IPS-11a (cell line): ENCODE measurements around the gene TMCC3.
"Not testable (repeated sequence)": the region's sequence is repeated elsewhere in the genome, so short reads cannot be mapped to it uniquely, and the experiment has no call there.

Experiments
- H3K4me3 ChIP-seq: one replicate; pipeline ENCODE4 v1.5.1; 2013; ENCODE audit warnings: low read depth, low read length, control low read depth

Gene TMCC3

GRCh38 chr12:94575645-94576403 is 74.5 kb downstream of the TMCC3 start:
- no peak overlapping the region for H3K4me3 ChIP-seq

GRCh38 chr12:94575024-94575423 is 75.3 kb downstream of the TMCC3 start:
- H3K4me3 ChIP-seq, result no peak overlapping the region

- no peak overlapping the region for H3K4me3 ChIP-seq
These were observed 78.8 kb downstream of the TMCC3 start for GRCh38 chr12:94571556-94571955.

GRCh38 chr12:94570161-94570560 is 80.2 kb downstream of the TMCC3 start:
- H3K4me3 ChIP-seq, result no peak overlapping the region

- no peak overlapping the region for H3K4me3 ChIP-seq
These were observed 82.6 kb downstream of the TMCC3 start for GRCh38 chr12:94567761-94568160.

- H3K4me3 ChIP-seq, result no peak overlapping the region
These were observed 84.0 kb downstream of the TMCC3 start for GRCh38 chr12:94566345-94566744.

- no peak overlapping the region for H3K4me3 ChIP-seq
These were observed 84.7 kb downstream of the TMCC3 start for GRCh38 chr12:94565683-94566082.

- no peak overlapping the region for H3K4me3 ChIP-seq
These were observed 87.1 kb downstream of the TMCC3 start for GRCh38 chr12:94563286-94563685.

GRCh38 chr12:94561943-94562411 is 88.4 kb downstream of the TMCC3 start:
- no peak overlapping the region for H3K4me3 ChIP-seq

GRCh38 chr12:94560431-94561221 is 89.7 kb downstream of the TMCC3 start:
- H3K4me3 ChIP-seq, result no peak overlapping the region

- H3K4me3 ChIP-seq, result no peak overlapping the region
These were observed 91.7 kb downstream of the TMCC3 start for GRCh38 chr12:94558612-94559011.

- no peak overlapping the region for H3K4me3 ChIP-seq
These were observed 92.5 kb downstream of the TMCC3 start for GRCh38 chr12:94557746-94558295.

- no peak overlapping the region for H3K4me3 ChIP-seq
These were observed 94.7 kb downstream of the TMCC3 start for GRCh38 chr12:94555687-94556086.

GRCh38 chr12:94553875-94554274 is 96.5 kb downstream of the TMCC3 start:
- no peak overlapping the region for H3K4me3 ChIP-seq

- no peak overlapping the region for H3K4me3 ChIP-seq
These were observed 97.2 kb downstream of the TMCC3 start for GRCh38 chr12:94553130-94553519.

GRCh38 chr12:94551810-94552209 is 98.5 kb downstream of the TMCC3 start:
- no peak overlapping the region for H3K4me3 ChIP-seq

- H3K4me3 ChIP-seq, result no peak overlapping the region
These were observed 99.4 kb downstream of the TMCC3 start for GRCh38 chr12:94550964-94551363.

GRCh38 chr12:94548833-94549232 is 101.5 kb downstream of the TMCC3 start:
- not testable (repeated sequence) for H3K4me3 ChIP-seq

GRCh38 chr12:94545935-94546771 is 104.2 kb downstream of the TMCC3 start:
- no peak overlapping the region for H3K4me3 ChIP-seq

- H3K4me3 ChIP-seq, result no peak overlapping the region
These were observed 106.0 kb downstream of the TMCC3 start for GRCh38 chr12:94544355-94544754.

- H3K4me3 ChIP-seq, result no peak overlapping the region
These were observed 112.0 kb downstream of the TMCC3 start for GRCh38 chr12:94538318-94538717.
